ENCODE data around the gene HERC3. TPM values are rescaled to one million over a fixed set of nuclear protein-coding genes. Genes with fewer than 3 reads are reported as not detected.

Gene HERC3
- total RNA-seq, 3 donors from 2014 or later = 49.1 to 51.6 (median 50.6) TPM

GRCh38 chr4:88738180-88738579 lies 145.9 kb downstream of the HERC3 start:
- Histone ChIP-seq H3K36me3 (ENCODE audit: low read depth) (no peaks in the 10 kb centered on the region), H3K4me1 (ENCODE audit: low read depth) (no peaks in the 10 kb centered on the region), H3K9me3 (no peaks in the 10 kb centered on the region), H3K4me3 (no peak overlapping the region)
- no peak for ATAC-seq
- intact Hi-C loops (cut with DNase I, micrococcal nuclease) = no loop called here
- no peak for DNase-seq
- TF ChIP-seq, protein P1, sequence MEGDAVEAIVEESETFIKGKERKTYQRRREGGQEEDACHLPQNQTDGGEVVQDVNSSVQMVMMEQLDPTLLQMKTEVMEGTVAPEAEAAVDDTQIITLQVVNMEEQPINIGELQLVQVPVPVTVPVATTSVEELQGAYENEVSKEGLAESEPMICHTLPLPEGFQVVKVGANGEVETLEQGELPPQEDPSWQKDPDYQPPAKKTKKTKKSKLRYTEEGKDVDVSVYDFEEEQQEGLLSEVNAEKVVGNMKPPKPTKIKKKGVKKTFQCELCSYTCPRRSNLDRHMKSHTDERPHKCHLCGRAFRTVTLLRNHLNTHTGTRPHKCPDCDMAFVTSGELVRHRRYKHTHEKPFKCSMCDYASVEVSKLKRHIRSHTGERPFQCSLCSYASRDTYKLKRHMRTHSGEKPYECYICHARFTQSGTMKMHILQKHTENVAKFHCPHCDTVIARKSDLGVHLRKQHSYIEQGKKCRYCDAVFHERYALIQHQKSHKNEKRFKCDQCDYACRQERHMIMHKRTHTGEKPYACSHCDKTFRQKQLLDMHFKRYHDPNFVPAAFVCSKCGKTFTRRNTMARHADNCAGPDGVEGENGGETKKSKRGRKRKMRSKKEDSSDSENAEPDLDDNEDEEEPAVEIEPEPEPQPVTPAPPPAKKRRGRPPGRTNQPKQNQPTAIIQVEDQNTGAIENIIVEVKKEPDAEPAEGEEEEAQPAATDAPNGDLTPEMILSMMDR (IDR thresholded peaks at IDR 0.05) = no peak

DNA sequence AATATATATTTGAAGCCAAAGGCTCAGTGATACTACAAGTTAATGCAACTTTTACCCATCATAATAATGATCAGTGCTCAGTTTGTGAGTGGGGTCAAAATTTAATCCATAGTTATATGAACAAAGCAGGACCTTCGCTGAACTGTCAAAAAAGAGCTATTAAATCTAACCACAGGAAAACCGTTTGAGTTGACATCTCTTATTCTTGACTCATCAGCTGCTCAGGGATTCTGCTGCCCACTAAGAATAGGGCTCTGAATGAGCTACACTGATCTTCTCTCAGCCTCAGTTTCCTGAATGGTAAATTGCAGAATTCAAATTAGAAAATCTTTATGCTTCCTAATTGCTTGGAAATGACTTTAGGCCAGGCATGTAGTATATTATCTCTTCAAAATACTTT lies 150.3 kb downstream of the HERC3 start:
- TF ChIP-seq, protein P1 (IDR thresholded peaks at IDR 0.05) = no peak
- ATAC-seq (no peak), DNase-seq (no peak)
- intact Hi-C loops (cut with DNase I, micrococcal nuclease) = no loop called here
- no peak overlapping the region for H3K4me3 ChIP-seq
- H3K4me1 ChIP-seq (ENCODE audit: low read depth) = no peaks in the 10 kb centered on the region
- H3K36me3 ChIP-seq (ENCODE audit: low read depth) = no peaks in the 10 kb centered on the region
- no peaks in the 10 kb centered on the region for H3K9me3 ChIP-seq

DNA sequence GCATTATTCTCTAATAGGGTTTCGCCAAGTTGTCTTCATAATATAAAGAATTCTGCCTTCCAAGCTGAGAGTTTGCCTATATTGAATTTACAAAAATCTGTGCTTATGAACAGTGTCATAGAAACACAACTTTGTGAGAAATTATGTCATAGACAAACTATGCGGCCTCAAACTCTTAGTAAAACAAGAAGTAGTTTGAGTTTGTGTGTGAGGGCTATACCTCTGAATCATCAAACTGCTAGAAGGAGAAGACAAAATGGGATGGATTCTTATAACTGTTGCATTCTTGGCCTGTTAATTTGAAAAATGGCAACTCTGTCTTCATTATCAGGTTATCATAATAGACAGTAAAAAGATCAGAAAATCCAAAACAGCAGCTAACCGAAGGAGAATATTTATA lies 151.4 kb downstream of the HERC3 start:
- TF ChIP-seq, protein P1 (IDR thresholded peaks at IDR 0.05) = no peak
- Histone ChIP-seq H3K36me3 (ENCODE audit: low read depth) (no peaks in the 10 kb centered on the region), H3K4me3 (no peak overlapping the region), H3K4me1 (ENCODE audit: low read depth) (no peaks in the 10 kb centered on the region), H3K9me3 (no peaks in the 10 kb centered on the region)
- intact Hi-C loops (cut with DNase I, micrococcal nuclease) = no loop called here
- ATAC-seq = no peak
- DNase-seq = no peak

GRCh38 chr4:88744609-88745008 lies 152.3 kb downstream of the HERC3 start:
- ATAC-seq = no peak
- no peak for DNase-seq

DNA sequence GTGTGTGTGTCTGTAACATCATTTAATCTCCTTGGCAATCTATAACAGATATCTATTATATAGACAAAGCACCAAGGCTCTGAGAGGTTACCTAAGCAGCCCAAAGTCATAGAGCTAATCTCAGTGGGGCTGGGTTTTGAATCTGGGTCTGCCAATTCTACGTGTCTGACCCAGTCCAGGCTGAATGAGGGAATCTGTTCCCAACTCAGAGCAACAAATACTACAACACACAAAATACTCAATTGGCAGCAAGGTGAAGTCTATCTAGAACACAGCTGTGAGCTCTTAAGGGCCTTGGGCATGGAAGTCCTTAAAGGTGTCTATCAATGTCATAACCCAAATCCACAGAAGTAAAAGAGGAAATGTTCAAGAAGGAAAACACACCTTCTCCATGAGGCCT lies 152.9 kb downstream of the HERC3 start:
- no peaks in the 10 kb centered on the region for H3K36me3 ChIP-seq (ENCODE audit: low read depth)
- TF ChIP-seq, protein P1 (IDR thresholded peaks at IDR 0.05) = no peak
- no peak overlapping the region for H3K4me3 ChIP-seq
- no peak for ATAC-seq
- no peak for DNase-seq
- H3K4me1 ChIP-seq (ENCODE audit: low read depth) = no peaks in the 10 kb centered on the region
- H3K9me3 ChIP-seq = no peaks in the 10 kb centered on the region
- intact Hi-C loops (cut with DNase I, micrococcal nuclease) = no loop called here

More at GRCh38 chr4:88744609-88745008, 152.3 kb downstream of the HERC3 start:
- Histone ChIP-seq H3K4me1 (ENCODE audit: low read depth) (no peaks in the 10 kb centered on the region), H3K4me3 (no peak overlapping the region), H3K9me3 (no peaks in the 10 kb centered on the region), H3K36me3 (ENCODE audit: low read depth) (no peaks in the 10 kb centered on the region)
- TF ChIP-seq, protein P1 (IDR thresholded peaks at IDR 0.05) = no peak
- intact Hi-C loops (cut with DNase I, micrococcal nuclease) = no loop called here

- no peak overlapping the region for H3K4me3 ChIP-seq
- DNase-seq (no peak), ATAC-seq (no peak)
- H3K4me1 ChIP-seq (ENCODE audit: low read depth) = no peaks in the 10 kb centered on the region
- H3K9me3 ChIP-seq = no peaks in the 10 kb centered on the region
- intact Hi-C loops (cut with DNase I, micrococcal nuclease) = no loop called here
- TF ChIP-seq, protein P1 (IDR thresholded peaks at IDR 0.05) = no peak
- no peaks in the 10 kb centered on the region for H3K36me3 ChIP-seq (ENCODE audit: low read depth)
Measured at GRCh38 chr4:88745581-88746163, 153.4 kb downstream of the HERC3 start.

All from mucosa of descending colon (tissue), 3 donors.